HEK293 (cell line): ENCODE results near the gene CREG2.

Experiments
- CTCF ChIA-PET: fragments of 350-600 bp; formaldehyde crosslinking; extraction: SDS; loops from one replicate; lab custom pipeline; 2021; ENCODE audit warnings: antibody characterized with exemption; lab: Yijun Ruan, JAX
- POLR2A ChIA-PET: fragments of 300-600 bp; formaldehyde crosslinking; extraction: SDS; loops from one replicate; lab custom pipeline; 2020; ENCODE audit warnings: antibody characterized with exemption, inconsistent platforms; lab: Yijun Ruan, JAX
- H3K27ac ChIP-seq: fragments of 200-500 bp; sonication (Bioruptor generic); 2 replicates; pipeline ENCODE4 v1.5.1; 2014; ENCODE audit warnings: low read depth, low read length, control low read depth, inconsistent platforms; ENCODE audit errors: extremely low read depth
- H3K36me3 ChIP-seq, 2 experiments: fragments of 200-500 bp in 1 of 2; sonication (Bioruptor generic) in 1 of 2; 1 replicate in 1 of 2; 2 replicates in 1 of 2; pipeline ENCODE4 v1.5.1; 2014 to 2017; ENCODE audit warnings: inconsistent platforms in 2 of 2, low read length in 2 of 2; ENCODE audit not compliant: control insufficient read depth in 2 of 2, insufficient read depth in 1 of 2
- H3K4me1 ChIP-seq: fragments of 200-500 bp; sonication (Bioruptor generic); 2 replicates; pipeline ENCODE4 v1.5.1; 2014; ENCODE audit warnings: mild to moderate bottlenecking, low read length, inconsistent platforms; ENCODE audit not compliant: control insufficient read depth, insufficient read depth
- H3K4me3 ChIP-seq: 2 replicates; pipeline ENCODE4 v1.5.1; 2011; ENCODE audit warnings: low read depth, mild to moderate bottlenecking, control low read depth, low read length, moderate library complexity
- H3K9me3 ChIP-seq: fragments of 200-500 bp; sonication (Bioruptor generic); 2 replicates; pipeline ENCODE4 v1.5.1; 2014; ENCODE audit warnings: low read depth, low read length, inconsistent platforms; ENCODE audit not compliant: control insufficient read depth, insufficient read depth
- GLI2 ChIP-seq: fragments of 450-650 bp; formaldehyde crosslinking; IDR thresholded peaks from 2 replicates; pipeline ENCODE4; 2017; ENCODE audit warnings: missing biosample characterization, missing genetic modification characterization, low read depth, borderline replicate concordance
- HOXC10 ChIP-seq: sonication (generic); formaldehyde crosslinking; IDR thresholded peaks from 2 replicates; pipeline ENCODE4 v1.8.1; 2023; ENCODE audit warnings: mild to moderate bottlenecking, missing genetic modification reagents
- IKZF3 ChIP-seq: fragments of 450-650 bp; IDR thresholded peaks from 2 replicates; pipeline ENCODE4 v1.5.0; 2018; ENCODE audit warnings: missing biosample characterization, mild to moderate bottlenecking, missing genetic modification characterization, moderate library complexity
- OVOL3 ChIP-seq: fragments of 450-650 bp; formaldehyde crosslinking; IDR thresholded peaks from 2 replicates; pipeline ENCODE4 v1.5.1; 2016; ENCODE audit warnings: missing biosample characterization, missing genetic modification characterization
- RBAK ChIP-seq: fragments of 450-650 bp; formaldehyde crosslinking; IDR thresholded peaks from 2 replicates; pipeline ENCODE4 v1.5.1; 2016; ENCODE audit warnings: missing biosample characterization, missing genetic modification characterization
- SETDB1 ChIP-seq: IDR thresholded peaks from one replicate; pipeline ENCODE4 v1.6.1; 2017; ENCODE audit warnings: mild to moderate bottlenecking, low read length, moderate library complexity, mixed read lengths; ENCODE audit not compliant: insufficient read length
- YY1 ChIP-seq: fragments of 450-650 bp; formaldehyde crosslinking; IDR thresholded peaks from 2 replicates; pipeline ENCODE4 v1.5.1; 2018; ENCODE audit warnings: missing biosample characterization, missing genetic modification characterization
- YY2 ChIP-seq: fragments of 450-650 bp; formaldehyde crosslinking; IDR thresholded peaks from 2 replicates; pipeline ENCODE4 v1.5.1; 2016; ENCODE audit warnings: missing biosample characterization, missing genetic modification characterization
- ZBTB48 ChIP-seq: fragments of 450-650 bp; formaldehyde crosslinking; IDR thresholded peaks from 2 replicates; pipeline ENCODE4 v1.5.1; 2016; ENCODE audit warnings: missing biosample characterization, missing genetic modification characterization
- ZNF248 ChIP-seq: fragments of 450-650 bp; formaldehyde crosslinking; IDR thresholded peaks from 2 replicates; pipeline ENCODE4 v1.5.1; 2017; ENCODE audit warnings: missing biosample characterization, missing genetic modification characterization
- ZNF354C ChIP-seq: fragments of 450-650 bp; formaldehyde crosslinking; IDR thresholded peaks from 2 replicates; pipeline ENCODE4 v1.5.1; 2016; ENCODE audit warnings: missing biosample characterization, missing genetic modification characterization, low read depth, borderline replicate concordance
- ZNF529 ChIP-seq: fragments of 450-650 bp; formaldehyde crosslinking; IDR thresholded peaks from 2 replicates; pipeline ENCODE4 v1.5.1; 2017; ENCODE audit warnings: missing genetic modification characterization, missing biosample characterization; ENCODE audit not compliant: insufficient replicate concordance
- ZNF629 ChIP-seq: fragments of 450-650 bp; formaldehyde crosslinking; IDR thresholded peaks from 2 replicates; pipeline ENCODE4 v1.5.1; 2017; ENCODE audit warnings: missing biosample characterization, missing genetic modification characterization
- ZSCAN30 ChIP-seq: fragments of 450-650 bp; IDR thresholded peaks from 2 replicates; pipeline ENCODE4 v1.5.1; 2018; ENCODE audit warnings: missing biosample characterization, mild to moderate bottlenecking, missing genetic modification characterization, moderate library complexity
- TF ChIP-seq, protein P1 (sequence below): fragments of 450-650 bp; formaldehyde crosslinking; IDR thresholded peaks from 2 replicates; pipeline ENCODE4 v1.5.1; 2016; ENCODE audit warnings: missing biosample characterization, missing genetic modification characterization
- TF ChIP-seq, protein P2 (sequence below): fragments of 450-650 bp; formaldehyde crosslinking; IDR thresholded peaks from 2 replicates; pipeline ENCODE4 v1.5.1; 2016; ENCODE audit warnings: missing biosample characterization, missing genetic modification characterization
- TF ChIP-seq, protein P3 (sequence below): fragments of 450-650 bp; formaldehyde crosslinking; IDR thresholded peaks from 2 replicates; pipeline ENCODE4 v1.5.1; 2016; ENCODE audit warnings: missing biosample characterization, missing genetic modification characterization
- TF ChIP-seq, protein P4 (sequence below): fragments of 450-650 bp; formaldehyde crosslinking; IDR thresholded peaks from 2 replicates; pipeline ENCODE4 v1.5.1; 2016; ENCODE audit warnings: missing biosample characterization, missing genetic modification characterization, borderline replicate concordance

Gene CREG2

DNA sequence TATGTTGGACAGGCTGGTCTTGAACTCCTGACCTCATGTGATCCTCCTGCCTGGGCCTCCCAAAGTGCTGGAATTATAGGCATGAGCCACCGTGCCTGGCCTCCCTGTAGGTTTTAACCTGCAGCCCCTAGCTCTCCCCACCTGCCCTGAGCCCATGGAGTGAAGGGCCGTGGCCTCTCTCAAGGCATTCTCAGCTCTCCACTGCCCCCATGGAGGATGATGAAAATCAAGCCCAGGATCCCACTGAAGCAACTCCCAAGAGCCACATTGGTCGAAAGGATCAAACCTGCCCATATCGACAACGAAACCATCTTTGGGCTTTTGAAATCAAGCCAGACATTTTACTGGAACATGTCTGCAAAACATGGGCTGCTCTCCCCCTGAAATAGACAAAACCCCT, 22.4 kb upstream of the CREG2 start:
- TF ChIP-seq ZNF629 (tag by site-specific recombination) (no peak), ZNF529 (tag by site-specific recombination) (no peak), ZNF248 (no peak), SETDB1 (no peak), IKZF3 (tag by site-specific recombination) (no peak), HOXC10 (CRISPR knock-in tag) (no peak), YY2 (no peak), GLI2 (tag by site-specific recombination) (no peak), YY1 (tag by site-specific recombination) (no peak), ZSCAN30 (tag by site-specific recombination) (no peak), RBAK (tag by site-specific recombination) (no peak), OVOL3 (tag by site-specific recombination) (no peak), ZBTB48 (no peak), ZNF354C (tag by site-specific recombination) (no peak)
- TF ChIP-seq, protein P1, sequence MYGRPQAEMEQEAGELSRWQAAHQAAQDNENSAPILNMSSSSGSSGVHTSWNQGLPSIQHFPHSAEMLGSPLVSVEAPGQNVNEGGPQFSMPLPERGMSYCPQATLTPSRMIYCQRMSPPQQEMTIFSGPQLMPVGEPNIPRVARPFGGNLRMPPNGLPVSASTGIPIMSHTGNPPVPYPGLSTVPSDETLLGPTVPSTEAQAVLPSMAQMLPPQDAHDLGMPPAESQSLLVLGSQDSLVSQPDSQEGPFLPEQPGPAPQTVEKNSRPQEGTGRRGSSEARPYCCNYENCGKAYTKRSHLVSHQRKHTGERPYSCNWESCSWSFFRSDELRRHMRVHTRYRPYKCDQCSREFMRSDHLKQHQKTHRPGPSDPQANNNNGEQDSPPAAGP (tag by site-specific recombination), result no peak
- TF ChIP-seq, protein P2, sequence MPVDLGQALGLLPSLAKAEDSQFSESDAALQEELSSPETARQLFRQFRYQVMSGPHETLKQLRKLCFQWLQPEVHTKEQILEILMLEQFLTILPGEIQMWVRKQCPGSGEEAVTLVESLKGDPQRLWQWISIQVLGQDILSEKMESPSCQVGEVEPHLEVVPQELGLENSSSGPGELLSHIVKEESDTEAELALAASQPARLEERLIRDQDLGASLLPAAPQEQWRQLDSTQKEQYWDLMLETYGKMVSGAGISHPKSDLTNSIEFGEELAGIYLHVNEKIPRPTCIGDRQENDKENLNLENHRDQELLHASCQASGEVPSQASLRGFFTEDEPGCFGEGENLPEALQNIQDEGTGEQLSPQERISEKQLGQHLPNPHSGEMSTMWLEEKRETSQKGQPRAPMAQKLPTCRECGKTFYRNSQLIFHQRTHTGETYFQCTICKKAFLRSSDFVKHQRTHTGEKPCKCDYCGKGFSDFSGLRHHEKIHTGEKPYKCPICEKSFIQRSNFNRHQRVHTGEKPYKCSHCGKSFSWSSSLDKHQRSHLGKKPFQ (tag by site-specific recombination), result no peak
- TF ChIP-seq, protein P3, sequence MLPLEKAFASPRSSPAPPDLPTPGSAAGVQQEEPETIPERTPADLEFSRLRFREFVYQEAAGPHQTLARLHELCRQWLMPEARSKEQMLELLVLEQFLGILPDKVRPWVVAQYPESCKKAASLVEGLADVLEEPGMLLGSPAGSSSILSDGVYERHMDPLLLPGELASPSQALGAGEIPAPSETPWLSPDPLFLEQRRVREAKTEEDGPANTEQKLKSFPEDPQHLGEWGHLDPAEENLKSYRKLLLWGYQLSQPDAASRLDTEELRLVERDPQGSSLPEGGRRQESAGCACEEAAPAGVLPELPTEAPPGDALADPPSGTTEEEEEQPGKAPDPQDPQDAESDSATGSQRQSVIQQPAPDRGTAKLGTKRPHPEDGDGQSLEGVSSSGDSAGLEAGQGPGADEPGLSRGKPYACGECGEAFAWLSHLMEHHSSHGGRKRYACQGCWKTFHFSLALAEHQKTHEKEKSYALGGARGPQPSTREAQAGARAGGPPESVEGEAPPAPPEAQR, result no peak
- TF ChIP-seq, protein P4, sequence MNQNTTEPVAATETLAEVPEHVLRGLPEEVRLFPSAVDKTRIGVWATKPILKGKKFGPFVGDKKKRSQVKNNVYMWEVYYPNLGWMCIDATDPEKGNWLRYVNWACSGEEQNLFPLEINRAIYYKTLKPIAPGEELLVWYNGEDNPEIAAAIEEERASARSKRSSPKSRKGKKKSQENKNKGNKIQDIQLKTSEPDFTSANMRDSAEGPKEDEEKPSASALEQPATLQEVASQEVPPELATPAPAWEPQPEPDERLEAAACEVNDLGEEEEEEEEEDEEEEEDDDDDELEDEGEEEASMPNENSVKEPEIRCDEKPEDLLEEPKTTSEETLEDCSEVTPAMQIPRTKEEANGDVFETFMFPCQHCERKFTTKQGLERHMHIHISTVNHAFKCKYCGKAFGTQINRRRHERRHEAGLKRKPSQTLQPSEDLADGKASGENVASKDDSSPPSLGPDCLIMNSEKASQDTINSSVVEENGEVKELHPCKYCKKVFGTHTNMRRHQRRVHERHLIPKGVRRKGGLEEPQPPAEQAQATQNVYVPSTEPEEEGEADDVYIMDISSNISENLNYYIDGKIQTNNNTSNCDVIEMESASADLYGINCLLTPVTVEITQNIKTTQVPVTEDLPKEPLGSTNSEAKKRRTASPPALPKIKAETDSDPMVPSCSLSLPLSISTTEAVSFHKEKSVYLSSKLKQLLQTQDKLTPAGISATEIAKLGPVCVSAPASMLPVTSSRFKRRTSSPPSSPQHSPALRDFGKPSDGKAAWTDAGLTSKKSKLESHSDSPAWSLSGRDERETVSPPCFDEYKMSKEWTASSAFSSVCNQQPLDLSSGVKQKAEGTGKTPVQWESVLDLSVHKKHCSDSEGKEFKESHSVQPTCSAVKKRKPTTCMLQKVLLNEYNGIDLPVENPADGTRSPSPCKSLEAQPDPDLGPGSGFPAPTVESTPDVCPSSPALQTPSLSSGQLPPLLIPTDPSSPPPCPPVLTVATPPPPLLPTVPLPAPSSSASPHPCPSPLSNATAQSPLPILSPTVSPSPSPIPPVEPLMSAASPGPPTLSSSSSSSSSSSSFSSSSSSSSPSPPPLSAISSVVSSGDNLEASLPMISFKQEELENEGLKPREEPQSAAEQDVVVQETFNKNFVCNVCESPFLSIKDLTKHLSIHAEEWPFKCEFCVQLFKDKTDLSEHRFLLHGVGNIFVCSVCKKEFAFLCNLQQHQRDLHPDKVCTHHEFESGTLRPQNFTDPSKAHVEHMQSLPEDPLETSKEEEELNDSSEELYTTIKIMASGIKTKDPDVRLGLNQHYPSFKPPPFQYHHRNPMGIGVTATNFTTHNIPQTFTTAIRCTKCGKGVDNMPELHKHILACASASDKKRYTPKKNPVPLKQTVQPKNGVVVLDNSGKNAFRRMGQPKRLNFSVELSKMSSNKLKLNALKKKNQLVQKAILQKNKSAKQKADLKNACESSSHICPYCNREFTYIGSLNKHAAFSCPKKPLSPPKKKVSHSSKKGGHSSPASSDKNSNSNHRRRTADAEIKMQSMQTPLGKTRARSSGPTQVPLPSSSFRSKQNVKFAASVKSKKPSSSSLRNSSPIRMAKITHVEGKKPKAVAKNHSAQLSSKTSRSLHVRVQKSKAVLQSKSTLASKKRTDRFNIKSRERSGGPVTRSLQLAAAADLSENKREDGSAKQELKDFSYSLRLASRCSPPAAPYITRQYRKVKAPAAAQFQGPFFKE, result no peak
- Histone ChIP-seq H3K9me3 (no peaks in the 10 kb centered on the region), H3K4me3 (no peak overlapping the region), H3K4me1 (no peaks in the 10 kb centered on the region), H3K27ac (no peak overlapping the region), H3K36me3 (no peaks in the 10 kb centered on the region)
- POLR2A ChIA-PET, result no interaction called here
- CTCF ChIA-PET, result interaction anchor here (0.6 to 1.5 kb wide), 5 partner anchors 9 to 762 kb away, joined by 3 to 4 read pairs (median 3); no protein-coding TSS in a partner anchor
